Testis (tissue), 3 donors: ENCODE data around the gene GJA10. TPM values are rescaled to one million over a fixed set of nuclear protein-coding genes. Genes with fewer than 3 reads are reported as not detected.
"Not testable (repeated sequence)": the region's sequence is repeated elsewhere in the genome, so short reads cannot be mapped to it uniquely, and the experiment has no call there.

ENCODE experiments used
- DNase-seq: peaks from one replicate; pipeline ENCODE4 v3.0.0-alpha.2; 2019
- H3K27ac ChIP-seq, 2 donors: fragments of 200-600 bp; sonication (generic); one replicate each; pipeline ENCODE4 v1.5.1; 2019
- H3K27me3 ChIP-seq: fragments of 200-600 bp; sonication (generic); one replicate; pipeline ENCODE4 v1.5.1; 2019
- H3K36me3 ChIP-seq: fragments of 200-600 bp; sonication (generic); one replicate; pipeline ENCODE4 v1.5.1; 2017; ENCODE audit warnings: low read depth; ENCODE audit errors: missing control alignments
- H3K4me1 ChIP-seq: fragments of 200-600 bp; sonication (generic); one replicate; pipeline ENCODE4 v1.5.1; 2019
- H3K4me3 ChIP-seq, 2 donors: fragments of 200-600 bp; sonication (generic); one replicate each; pipeline ENCODE4 v1.5.1; 2017 to 2019
- H3K9me3 ChIP-seq: fragments of 200-600 bp; sonication (generic); one replicate; pipeline ENCODE4 v1.5.1; 2017
- CTCF ChIP-seq, 3 experiments: fragments of 450-650 bp in 2 of 3; fragments of 200-600 bp in 1 of 3; sonication (generic) in 1 of 3; IDR thresholded peaks; one replicate each; pipeline ENCODE4 v1.5.1; 2016 to 2019; ENCODE audit warnings: antibody characterized with exemption in 3 of 3, mild to moderate bottlenecking in 2 of 3, moderate library complexity in 1 of 3
- POLR2A ChIP-seq: fragments of 450-650 bp; IDR thresholded peaks from one replicate; pipeline ENCODE4 v1.6.1; 2017; ENCODE audit warnings: antibody characterized with exemption, mild to moderate bottlenecking, moderate library complexity
- WGBS, 2 donors: methylation state at CpG; one replicate each; pipeline ENCODE4 v1.1.5; 2018; 5-methylcytosine and 5-hydroxymethylcytosine counted together
- intact Hi-C: fragments of 100-400 bp; cut with DNase I; formaldehyde crosslinking; loops from one replicate; pipeline ENCODE4 v1.15.1; 2023; ENCODE audit warnings: low total_unique reads
- polyA plus RNA-seq: library from polyadenylated mRNA; stranded (reverse); fragments of 350-450 nt; fragmentation: Illumina TruSeq; extraction: RNeasy Lipid Tissue Mini Kit (QIAGEN cat#74804); gene quantifications from one replicate; pipeline ENCODE4 v1.2.3, GENCODE V29; 2014; ENCODE audit warnings: low read depth, low replicate concordance; ENCODE audit not compliant: insufficient read depth
- total RNA-seq, 2 donors: library from RNA; depleted of rRNA; stranded (reverse); fragments of >200 nt; gene quantifications; one replicate each; pipeline ENCODE4 v1.2.3, GENCODE V29; 2016

GJA10 gene
- total and polyA plus RNA-seq, 3 donors from 2014 or later = 0.19 TPM; not detected in 2

- no peak for TF ChIP-seq CTCF (IDR thresholded peaks at IDR 0.05)
- no peak for TF ChIP-seq POLR2A
- no peaks in the 10 kb centered on the region for H3K36me3 ChIP-seq
- 44 to 53% methylated on average over 8 of the region's 8 CpGs for WGBS, 2 donors
- no peaks in the 10 kb centered on the region for H3K4me1 ChIP-seq
- H3K9me3 ChIP-seq = no peaks in the 10 kb centered on the region
- H3K27me3 ChIP-seq = no peaks in the 10 kb centered on the region
- no peak overlapping the region for H3K4me3 ChIP-seq
- H3K27ac ChIP-seq = no peak overlapping the region
- intact Hi-C loops = no loop called here
- DNase-seq = peak; percentile 37
Observed at GRCh38 chr6:89895276-89895874, 1.1 kb downstream of the GJA10 start.

- H3K27me3 ChIP-seq, H3K36me3 ChIP-seq, H3K9me3 ChIP-seq, H3K27ac ChIP-seq, H3K4me3 ChIP-seq, H3K4me1 ChIP-seq, intact Hi-C loops, DNase-seq: not testable (repeated sequence)
- 73 to 74% methylated on average over 10 of the region's 10 CpGs for WGBS, 2 donors
Observed at GRCh38 chr6:89910001-89910901, 16.0 kb downstream of the GJA10 start.

- no peak for DNase-seq
- Histone ChIP-seq H3K36me3 (no peaks in the 10 kb centered on the region), H3K27ac (no peak overlapping the region), H3K27me3 (no peaks in the 10 kb centered on the region), H3K4me3 (no peak overlapping the region), H3K9me3 (no peaks in the 10 kb centered on the region), H3K4me1 (no peaks in the 10 kb centered on the region)
- 36 to 64% methylated on average over 1 of the region's 1 CpG for WGBS, 2 donors
- intact Hi-C loops = no loop called here
- TF ChIP-seq CTCF (IDR thresholded peaks at IDR 0.05) (no peak), POLR2A (no peak)
Observed at GRCh38 chr6:89910902-89911240, 16.6 kb downstream of the GJA10 start.

- intact Hi-C loops = no loop called here
- no peaks in the 10 kb centered on the region for H3K4me1 ChIP-seq
- no peaks in the 10 kb centered on the region for H3K9me3 ChIP-seq
- TF ChIP-seq CTCF (IDR thresholded peaks at IDR 0.05) = no peak
- TF ChIP-seq POLR2A = no peak
- no peak overlapping the region for H3K4me3 ChIP-seq
- H3K27ac ChIP-seq = no peak overlapping the region
- no peaks in the 10 kb centered on the region for H3K36me3 ChIP-seq
- WGBS, 2 donors = 72 to 99% methylated on average over 3 of the region's 3 CpGs
- DNase-seq = no peak
- no peaks in the 10 kb centered on the region for H3K27me3 ChIP-seq
Observed at GRCh38 chr6:89916136-89916920, 22.1 kb downstream of the GJA10 start.

GRCh38 chr6:89917216-89917615 lies 22.9 kb downstream of the GJA10 start:
- DNase-seq = no peak
- TF ChIP-seq CTCF (IDR thresholded peaks at IDR 0.05) (no peak), POLR2A (no peak)
- intact Hi-C loops = no loop called here
- Histone ChIP-seq H3K36me3 (no peaks in the 10 kb centered on the region), H3K9me3 (no peaks in the 10 kb centered on the region), H3K4me3 (no peak overlapping the region), H3K27ac (no peak overlapping the region), H3K27me3 (no peaks in the 10 kb centered on the region), H3K4me1 (no peaks in the 10 kb centered on the region)
- 90 to 98% methylated on average over 4 of the region's 4 CpGs for whole genome bisulfite sequencing, 2 donors
